ENCODE results near the gene SH2D2A.

SH2D2A gene

DNA sequence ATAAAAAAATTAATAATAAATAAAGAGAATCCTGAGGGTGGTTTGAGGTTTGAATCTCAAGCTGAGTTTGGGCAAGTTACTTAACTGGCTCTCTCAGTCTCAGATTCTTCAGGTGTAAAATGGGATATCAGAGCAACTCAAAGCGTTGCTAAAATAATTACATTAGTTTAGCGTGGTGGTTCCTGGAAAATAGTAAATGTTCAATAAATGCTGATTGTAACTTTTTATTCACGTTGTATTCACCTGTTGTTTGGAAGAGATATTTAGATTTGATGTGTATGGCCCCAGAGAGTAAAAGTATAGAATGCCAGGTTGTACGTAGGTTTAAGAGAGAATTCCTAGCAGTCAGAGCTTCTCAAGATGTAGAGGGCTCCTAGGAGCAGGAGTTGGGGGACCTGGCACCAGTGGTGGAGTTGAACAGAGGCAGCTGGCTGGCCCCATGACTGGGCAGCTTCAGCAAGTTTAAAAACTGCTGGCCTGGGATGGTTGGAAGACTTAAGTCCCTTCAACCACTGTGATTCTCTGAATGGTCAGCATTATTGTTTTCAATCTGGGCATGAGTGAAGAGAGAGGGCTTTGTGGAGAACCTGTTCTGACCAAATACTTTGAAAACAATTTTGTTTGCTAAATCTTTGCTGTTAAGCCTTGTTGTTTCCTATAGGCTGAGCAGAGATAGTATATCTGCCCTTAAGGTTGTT lies 26.9 kb downstream of the SH2D2A start:
- H3K36me3 ChIP-seq (ENCODE audit: control insufficient read depth, insufficient read depth, low read length) = peaks cover 6% of the 10 kb centered on the region
- no peaks in the 10 kb centered on the region for H3K9me3 ChIP-seq (ENCODE audit: control insufficient read depth, low read length)
- H3K4me3 ChIP-seq (ENCODE audit: low read length) = no peak overlapping the region
- no peak overlapping the region for H3K9ac ChIP-seq (ENCODE audit: low read length)
- H3K4me1 ChIP-seq (ENCODE audit: control insufficient read depth, insufficient read depth, low read length) = no peaks in the 10 kb centered on the region
- no peaks in the 10 kb centered on the region for H3K27me3 ChIP-seq (ENCODE audit: control insufficient read depth, insufficient read depth, low read length)

DNA sequence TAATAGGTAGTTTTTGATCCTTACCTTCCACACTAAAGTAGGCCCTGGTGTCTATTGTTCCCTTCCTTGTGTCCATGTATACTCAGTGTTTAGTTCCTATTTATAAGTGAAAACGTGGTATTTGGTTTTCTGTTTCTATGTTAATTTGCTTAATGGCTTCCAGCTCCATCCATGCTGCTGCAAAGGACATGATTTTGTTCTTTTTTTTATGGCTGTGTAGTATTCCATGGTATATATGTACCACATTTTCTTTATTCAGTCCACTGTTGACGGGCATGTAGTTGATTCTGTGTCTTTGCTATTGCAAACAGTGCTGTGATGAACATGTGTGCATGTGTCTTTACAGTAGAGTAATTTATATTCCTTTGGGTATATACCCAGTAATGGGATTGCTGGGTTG lies 28.5 kb downstream of the SH2D2A start:
- Histone ChIP-seq H3K9ac (ENCODE audit: low read length) (no peak overlapping the region), H3K36me3 (ENCODE audit: control insufficient read depth, insufficient read depth, low read length) (no peaks in the 10 kb centered on the region), H3K4me1 (ENCODE audit: control insufficient read depth, insufficient read depth, low read length) (no peaks in the 10 kb centered on the region), H3K27me3 (ENCODE audit: control insufficient read depth, insufficient read depth, low read length) (no peaks in the 10 kb centered on the region), H3K4me3 (ENCODE audit: low read length) (no peak overlapping the region), H3K9me3 (ENCODE audit: control insufficient read depth, low read length) (no peaks in the 10 kb centered on the region)

DNA sequence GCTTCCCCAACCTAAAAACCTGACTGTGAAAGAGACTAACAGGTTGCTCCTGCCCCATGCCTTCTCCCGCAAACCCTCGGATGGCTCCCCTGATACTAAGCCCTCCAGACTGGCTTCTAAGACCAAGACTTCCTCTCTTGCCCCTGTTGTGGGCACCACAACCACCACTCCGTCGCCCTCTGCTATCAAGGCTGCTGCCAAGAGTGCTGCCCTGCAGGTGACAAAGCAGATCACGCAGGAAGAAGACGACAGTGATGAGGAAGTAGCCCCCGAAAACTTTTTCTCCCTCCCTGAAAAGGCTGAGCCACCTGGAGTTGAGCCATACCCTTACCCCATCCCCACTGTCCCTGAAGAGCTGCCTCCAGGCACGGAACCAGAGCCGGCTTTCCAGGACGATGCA lies 30.0 kb downstream of the SH2D2A start:
- Histone ChIP-seq H3K9me3 (ENCODE audit: control insufficient read depth, low read length) (no peaks in the 10 kb centered on the region), H3K36me3 (ENCODE audit: control insufficient read depth, insufficient read depth, low read length) (no peaks in the 10 kb centered on the region), H3K27me3 (ENCODE audit: control insufficient read depth, insufficient read depth, low read length) (no peaks in the 10 kb centered on the region), H3K9ac (ENCODE audit: low read length) (no peak overlapping the region), H3K4me3 (ENCODE audit: low read length) (no peak overlapping the region), H3K4me1 (ENCODE audit: control insufficient read depth, insufficient read depth, low read length) (no peaks in the 10 kb centered on the region)

GRCh38 chr1:156785458-156785857 lies 31.2 kb downstream of the SH2D2A start:
- Histone ChIP-seq H3K4me3 (ENCODE audit: low read length) (no peak overlapping the region), H3K27me3 (ENCODE audit: control insufficient read depth, insufficient read depth, low read length) (no peaks in the 10 kb centered on the region), H3K36me3 (ENCODE audit: control insufficient read depth, insufficient read depth, low read length) (no peaks in the 10 kb centered on the region), H3K4me1 (ENCODE audit: control insufficient read depth, insufficient read depth, low read length) (no peaks in the 10 kb centered on the region), H3K9me3 (ENCODE audit: control insufficient read depth, low read length) (no peaks in the 10 kb centered on the region), H3K9ac (ENCODE audit: low read length) (no peak overlapping the region)

DNA sequence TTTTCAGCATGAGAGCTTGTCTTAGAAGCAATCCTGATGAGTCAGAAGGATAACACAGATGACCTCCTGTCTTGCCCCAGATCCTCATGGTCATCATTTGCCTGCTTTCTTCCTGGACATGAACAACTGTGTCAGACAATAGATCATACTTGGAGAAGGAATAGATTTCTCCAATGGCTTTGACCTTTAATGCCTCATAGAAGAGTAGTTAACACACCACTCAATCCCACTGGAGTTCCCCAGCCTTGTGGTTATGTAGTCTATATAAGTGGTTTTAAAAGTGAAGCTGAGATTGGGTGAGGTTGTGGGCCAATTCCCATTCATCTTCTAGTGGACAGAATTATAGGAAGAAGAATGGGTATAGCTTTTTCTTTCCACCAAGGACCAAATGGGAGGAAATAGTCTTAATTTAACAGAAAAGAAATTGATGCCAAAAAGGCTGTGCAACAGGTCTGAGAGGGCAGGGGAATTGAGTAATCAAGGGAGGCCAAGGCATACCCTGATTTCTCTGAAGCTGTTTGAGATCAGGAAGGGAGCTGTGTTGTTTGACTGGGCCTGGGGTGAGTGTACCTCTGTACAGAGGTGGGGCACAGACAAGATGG lies 35.0 kb downstream of the SH2D2A start:
- no peaks in the 10 kb centered on the region for H3K36me3 ChIP-seq (ENCODE audit: control insufficient read depth, insufficient read depth, low read length)
- H3K9me3 ChIP-seq (ENCODE audit: control insufficient read depth, low read length) = no peaks in the 10 kb centered on the region
- no peak overlapping the region for H3K4me3 ChIP-seq (ENCODE audit: low read length)
- no peaks in the 10 kb centered on the region for H3K27me3 ChIP-seq (ENCODE audit: control insufficient read depth, insufficient read depth, low read length)
- no peaks in the 10 kb centered on the region for H3K4me1 ChIP-seq (ENCODE audit: control insufficient read depth, insufficient read depth, low read length)
- H3K9ac ChIP-seq (ENCODE audit: low read length) = no peak overlapping the region

DNA sequence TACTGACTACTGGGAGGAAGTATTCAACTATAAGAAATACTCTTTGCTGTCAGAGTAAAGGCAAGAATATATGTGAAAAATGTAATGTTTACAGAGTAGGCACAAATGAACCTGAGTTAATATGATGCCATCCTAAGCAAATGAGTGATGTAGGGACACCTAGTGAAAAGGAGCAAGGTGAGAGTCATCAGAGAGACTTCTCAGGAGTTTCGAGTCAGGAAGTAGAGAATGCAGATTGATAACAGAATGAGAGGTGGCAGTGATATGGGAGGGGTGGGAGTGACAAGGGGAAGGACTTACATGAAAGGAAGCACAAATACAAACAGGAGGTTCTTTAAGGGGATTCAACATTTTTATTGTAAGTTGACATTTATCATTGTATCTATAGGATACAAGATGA lies 39.1 kb downstream of the SH2D2A start:
- no peak overlapping the region for H3K4me3 ChIP-seq (ENCODE audit: low read length)
- peaks cover 5% of the 10 kb centered on the region for H3K4me1 ChIP-seq (ENCODE audit: control insufficient read depth, insufficient read depth, low read length)
- no peaks in the 10 kb centered on the region for H3K27me3 ChIP-seq (ENCODE audit: control insufficient read depth, insufficient read depth, low read length)
- no peaks in the 10 kb centered on the region for H3K9me3 ChIP-seq (ENCODE audit: control insufficient read depth, low read length)
- no peak overlapping the region for H3K9ac ChIP-seq (ENCODE audit: low read length)
- no peaks in the 10 kb centered on the region for H3K36me3 ChIP-seq (ENCODE audit: control insufficient read depth, insufficient read depth, low read length)

DNA sequence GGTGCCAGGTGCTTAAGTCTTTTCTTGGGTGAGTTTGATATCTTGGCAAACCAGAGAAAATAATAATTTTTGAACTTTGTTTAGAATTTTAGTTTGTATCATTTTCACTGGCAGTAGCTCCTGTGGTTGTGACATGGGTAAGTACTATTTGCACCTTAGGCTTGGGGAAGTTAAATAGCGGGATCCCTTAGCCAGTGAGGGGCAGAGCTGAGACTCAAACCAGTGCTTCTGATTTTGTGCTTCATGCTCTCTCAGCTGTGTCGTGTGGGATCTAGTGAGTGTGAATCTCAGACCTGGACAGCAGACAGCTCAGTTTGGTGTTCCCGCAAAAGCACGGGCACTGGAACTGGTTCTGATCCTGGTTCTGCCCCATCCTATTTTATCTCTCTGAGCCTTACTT lies 39.7 kb downstream of the SH2D2A start:
- Histone ChIP-seq H3K4me1 (ENCODE audit: control insufficient read depth, insufficient read depth, low read length) (peaks cover 6% of the 10 kb centered on the region), H3K9ac (ENCODE audit: low read length) (no peak overlapping the region), H3K27me3 (ENCODE audit: control insufficient read depth, insufficient read depth, low read length) (no peaks in the 10 kb centered on the region), H3K4me3 (ENCODE audit: low read length) (no peak overlapping the region), H3K36me3 (ENCODE audit: control insufficient read depth, insufficient read depth, low read length) (no peaks in the 10 kb centered on the region), H3K9me3 (ENCODE audit: control insufficient read depth, low read length) (no peaks in the 10 kb centered on the region)

GRCh38 chr1:156775799-156776198 lies 40.8 kb downstream of the SH2D2A start:
- Histone ChIP-seq H3K36me3 (ENCODE audit: control insufficient read depth, insufficient read depth, low read length) (no peaks in the 10 kb centered on the region), H3K9ac (ENCODE audit: low read length) (no peak overlapping the region), H3K4me1 (ENCODE audit: control insufficient read depth, insufficient read depth, low read length) (peaks cover 6% of the 10 kb centered on the region), H3K27me3 (ENCODE audit: control insufficient read depth, insufficient read depth, low read length) (no peaks in the 10 kb centered on the region), H3K4me3 (ENCODE audit: low read length) (no peak overlapping the region), H3K9me3 (ENCODE audit: control insufficient read depth, low read length) (no peaks in the 10 kb centered on the region)

- peaks cover 13% of the 10 kb centered on the region for H3K4me1 ChIP-seq (ENCODE audit: control insufficient read depth, insufficient read depth, low read length)
- H3K27me3 ChIP-seq (ENCODE audit: control insufficient read depth, insufficient read depth, low read length) = no peaks in the 10 kb centered on the region
- no peaks in the 10 kb centered on the region for H3K9me3 ChIP-seq (ENCODE audit: control insufficient read depth, low read length)
- no peak overlapping the region for H3K4me3 ChIP-seq (ENCODE audit: low read length)
- no peak overlapping the region for H3K9ac ChIP-seq (ENCODE audit: low read length)
- H3K36me3 ChIP-seq (ENCODE audit: control insufficient read depth, insufficient read depth, low read length) = no peaks in the 10 kb centered on the region
Observed at GRCh38 chr1:156773607-156774006, 43.0 kb downstream of the SH2D2A start.

DNA sequence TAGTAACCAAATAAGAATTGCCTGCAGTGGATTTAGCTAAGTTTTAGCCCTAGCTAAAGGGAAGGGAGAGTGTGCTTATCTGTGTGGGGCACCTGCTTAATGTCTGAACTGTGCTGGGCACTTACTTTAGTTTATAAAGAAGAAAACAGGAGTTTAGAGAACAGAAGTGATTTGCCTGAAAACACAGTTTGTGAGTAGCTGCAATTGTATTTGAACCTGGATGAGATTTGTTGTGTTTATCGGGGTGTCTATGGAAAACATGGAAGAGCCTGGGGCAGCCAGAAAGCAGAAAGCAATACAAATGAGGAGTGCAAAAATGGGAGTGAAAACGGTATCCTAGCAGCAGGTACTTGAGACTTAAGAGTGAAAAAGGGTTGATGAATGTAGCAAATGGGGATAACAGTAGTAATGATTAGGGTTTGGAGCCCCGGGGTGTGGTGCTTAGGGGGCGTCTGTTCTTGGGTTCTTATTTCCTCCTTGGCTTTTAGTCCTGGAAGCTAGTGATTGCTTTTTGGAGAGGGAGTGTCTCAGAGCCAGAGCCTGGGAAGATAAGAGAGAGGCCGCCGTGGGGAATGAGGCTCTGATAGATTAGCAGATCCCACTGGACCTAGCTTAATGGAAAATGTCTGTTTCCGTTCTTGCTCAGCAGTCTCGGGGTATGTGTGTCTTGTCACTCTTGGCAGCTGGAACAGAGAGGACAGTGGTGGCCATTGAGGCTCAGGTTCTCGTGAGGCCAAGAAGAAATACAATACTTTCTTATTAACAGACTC lies 43.7 kb downstream of the SH2D2A start:
- Histone ChIP-seq H3K9ac (ENCODE audit: low read length) (no peak overlapping the region), H3K36me3 (ENCODE audit: control insufficient read depth, insufficient read depth, low read length) (no peaks in the 10 kb centered on the region), H3K9me3 (ENCODE audit: control insufficient read depth, low read length) (no peaks in the 10 kb centered on the region), H3K4me1 (ENCODE audit: control insufficient read depth, insufficient read depth, low read length) (peaks cover 13% of the 10 kb centered on the region), H3K4me3 (ENCODE audit: low read length) (no peak overlapping the region), H3K27me3 (ENCODE audit: control insufficient read depth, insufficient read depth, low read length) (no peaks in the 10 kb centered on the region)

DNA sequence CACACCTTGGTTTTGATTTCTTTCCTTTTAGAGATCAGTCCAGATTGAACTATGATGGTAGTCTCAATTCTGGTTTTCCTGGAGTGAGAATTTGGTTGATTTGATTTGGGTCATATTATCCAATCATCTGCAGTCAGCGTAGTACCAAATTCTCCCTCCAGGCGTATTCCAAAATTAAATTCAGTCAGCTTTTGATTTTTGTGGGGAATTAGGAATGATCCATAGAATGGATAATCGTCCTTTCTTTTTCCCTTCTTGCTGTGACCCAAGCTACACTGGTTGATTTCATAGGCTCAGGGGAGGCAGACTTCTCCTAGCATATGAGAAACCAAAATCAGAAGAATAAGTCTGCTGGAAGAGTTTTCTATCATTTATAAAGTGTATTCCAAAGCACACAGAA lies 44.4 kb downstream of the SH2D2A start:
- H3K36me3 ChIP-seq (ENCODE audit: control insufficient read depth, insufficient read depth, low read length) = no peaks in the 10 kb centered on the region
- no peaks in the 10 kb centered on the region for H3K27me3 ChIP-seq (ENCODE audit: control insufficient read depth, insufficient read depth, low read length)
- peaks cover 13% of the 10 kb centered on the region for H3K4me1 ChIP-seq (ENCODE audit: control insufficient read depth, insufficient read depth, low read length)
- no peaks in the 10 kb centered on the region for H3K9me3 ChIP-seq (ENCODE audit: control insufficient read depth, low read length)
- no peak overlapping the region for H3K4me3 ChIP-seq (ENCODE audit: low read length)
- no peak overlapping the region for H3K9ac ChIP-seq (ENCODE audit: low read length)

DNA sequence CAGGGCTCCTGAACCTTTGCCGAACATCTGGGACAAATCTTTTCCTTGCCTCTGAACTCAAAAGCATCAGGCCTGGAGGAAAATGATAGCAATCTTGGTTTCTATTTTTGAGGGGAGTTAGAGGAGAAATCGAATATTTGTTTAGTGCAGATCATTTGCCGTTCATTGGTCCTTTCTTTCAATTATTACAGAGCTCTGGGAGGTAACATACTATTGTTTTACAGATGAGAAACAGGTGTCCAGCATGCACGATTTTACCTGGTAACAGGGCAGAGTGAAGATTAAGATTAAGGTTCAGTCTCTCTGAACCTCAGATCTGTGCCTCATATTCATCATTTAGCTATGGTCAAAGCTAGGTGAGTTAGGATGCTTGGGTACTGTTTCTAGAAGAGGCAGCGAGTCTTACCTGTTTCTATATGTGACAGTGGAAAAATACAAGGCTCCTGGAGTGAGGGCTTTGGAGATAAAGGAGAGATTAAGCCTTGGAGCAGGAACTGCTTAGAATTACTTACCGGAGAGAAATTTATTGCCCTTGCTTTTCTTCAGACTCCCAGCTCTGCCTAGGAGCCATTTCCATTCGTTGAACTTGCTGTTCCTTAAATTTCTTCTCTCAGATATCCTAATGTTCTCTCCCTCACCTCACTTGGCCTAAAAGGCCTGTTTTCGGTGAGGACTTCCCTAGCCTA lies 47.9 kb downstream of the SH2D2A start:
- Histone ChIP-seq H3K27me3 (ENCODE audit: control insufficient read depth, insufficient read depth, low read length) (no peaks in the 10 kb centered on the region), H3K9me3 (ENCODE audit: control insufficient read depth, low read length) (no peaks in the 10 kb centered on the region), H3K9ac (ENCODE audit: low read length) (peak overlapping the region; percentile 98), H3K4me3 (ENCODE audit: low read length) (peak overlapping the region; percentile 96), H3K36me3 (ENCODE audit: control insufficient read depth, insufficient read depth, low read length) (no peaks in the 10 kb centered on the region), H3K4me1 (ENCODE audit: control insufficient read depth, insufficient read depth, low read length) (peaks cover 20% of the 10 kb centered on the region)
